GM23338 (cell line): Measurements from ENCODE around the gene DPYD. TPM values are rescaled to one million over a fixed set of nuclear protein-coding genes. Genes with fewer than 3 reads are reported as not detected.

Experiments used
- ATAC-seq: fragments of 200-7000 bp; cut with Tn5 transposase; 3 replicates; pipeline ENCODE4 v1.9.1; 2020
- DNase-seq: peaks from one replicate; pipeline ENCODE4 v3.0.0-alpha.2; 2015; ENCODE audit warnings: low spot score
- H2AFZ ChIP-seq: fragments of 200-600 bp; sonication (generic); 2 replicates; pipeline ENCODE4 v1.8.0; 2016; ENCODE audit warnings: antibody characterized with exemption, mild to moderate bottlenecking, moderate library complexity
- H3F3A ChIP-seq: fragments of 200-600 bp; sonication (generic); replicated peaks from 2 replicates; pipeline ENCODE4 v1.8.0; 2017; ENCODE audit warnings: antibody characterized with exemption, mixed run types, low read depth
- H3K27ac ChIP-seq: fragments of 200-600 bp; sonication (generic); 2 replicates; pipeline ENCODE4 v1.6.1; 2016; ENCODE audit warnings: low read depth
- H3K27me3 ChIP-seq: fragments of 200-600 bp; sonication (generic); 2 replicates; pipeline ENCODE4 v1.8.0; 2016; ENCODE audit warnings: mild to moderate bottlenecking, mixed run types, moderate library complexity; ENCODE audit not compliant: insufficient read depth
- H3K36me3 ChIP-seq: fragments of 200-600 bp; sonication (generic); 2 replicates; pipeline ENCODE4 v1.8.0; 2016; ENCODE audit warnings: mild to moderate bottlenecking; ENCODE audit not compliant: insufficient read depth
- H3K4me1 ChIP-seq: fragments of 200-600 bp; sonication (generic); 2 replicates; pipeline ENCODE4 v1.8.0; 2016; ENCODE audit warnings: mild to moderate bottlenecking, moderate library complexity; ENCODE audit not compliant: insufficient read depth
- H3K4me2 ChIP-seq: fragments of 200-600 bp; sonication (generic); 2 replicates; pipeline ENCODE4 v1.7.1; 2017; ENCODE audit warnings: mixed run types
- H3K4me3 ChIP-seq: fragments of 200-600 bp; sonication (generic); 2 replicates; pipeline ENCODE4 v1.6.1; 2016; ENCODE audit warnings: mixed run types
- H3K79me2 ChIP-seq: fragments of 200-600 bp; sonication (generic); replicated peaks from 2 replicates; pipeline ENCODE4 v1.8.0; 2017; ENCODE audit warnings: mild to moderate bottlenecking; ENCODE audit not compliant: insufficient read depth
- H3K9me2 ChIP-seq: fragments of 200-600 bp; sonication (generic); 2 replicates; pipeline ENCODE4 v1.8.0; 2017; ENCODE audit not compliant: insufficient read depth
- H4K20me1 ChIP-seq: fragments of 200-600 bp; sonication (generic); replicated peaks from 2 replicates; pipeline ENCODE4 v1.8.0; 2017; ENCODE audit warnings: mild to moderate bottlenecking; ENCODE audit not compliant: insufficient read depth
- H3K27ac Mint-ChIP-seq: 2 replicates; pipeline ENCODE4 v1.8.0; 2020; ENCODE audit warnings: inconsistent platforms, mild to moderate bottlenecking, moderate library complexity, mixed read lengths
- H3K27me3 Mint-ChIP-seq: 3 replicates; pipeline ENCODE4 v1.8.0; 2022; ENCODE audit warnings: low read depth, mild to moderate bottlenecking, moderate library complexity, mixed read lengths, inconsistent platforms; ENCODE audit not compliant: insufficient read depth, poor library complexity
- H3K36me3 Mint-ChIP-seq: 3 replicates; pipeline ENCODE4 v1.8.0; 2021; ENCODE audit warnings: low read depth, mild to moderate bottlenecking, inconsistent platforms, moderate library complexity, mixed read lengths
- H3K4me1 Mint-ChIP-seq: 3 replicates; pipeline ENCODE4 v1.8.0; 2020; ENCODE audit warnings: mild to moderate bottlenecking, inconsistent platforms, mixed read lengths
- H3K4me3 Mint-ChIP-seq: 3 replicates; pipeline ENCODE4 v1.8.0; 2021; ENCODE audit warnings: moderate library complexity, mild to moderate bottlenecking, inconsistent platforms, mixed read lengths
- H3K9me3 Mint-ChIP-seq: 3 replicates; pipeline ENCODE4 v1.8.0; 2020; ENCODE audit warnings: moderate library complexity, mild to moderate bottlenecking, inconsistent platforms, mixed read lengths
- ETS1 ChIP-seq: IDR thresholded peaks from 2 replicates; pipeline ENCODE4 v1.6.1; 2016; ENCODE audit warnings: antibody characterized with exemption
- NANOG ChIP-seq: IDR thresholded peaks from 2 replicates; pipeline ENCODE4 v1.6.1; 2016; ENCODE audit warnings: antibody characterized with exemption, borderline replicate concordance
- POLR2AphosphoS5 ChIP-seq: IDR thresholded peaks from 2 replicates; pipeline ENCODE4 v1.6.1; 2016; ENCODE audit warnings: antibody characterized with exemption, low read depth
- ZNF462 ChIP-seq: fragments of 250-450 bp; sonication (Bioruptor Pico); IDR thresholded peaks from 2 replicates; pipeline ENCODE4 v1.5.0; 2020; ENCODE audit warnings: mild to moderate bottlenecking, moderate library complexity
- polyA plus RNA-seq: library from polyadenylated mRNA; unstranded; fragments of >200 nt; fragmentation: Nextera tagmentation; extraction: Ambion mirVana; gene quantifications from 2 replicates; pipeline ENCODE4 v1.2.1, GENCODE V29; 2016
- total RNA-seq: library from RNA; depleted of rRNA; stranded (reverse); fragments of >200 nt; shearing (Covaris generic); gene quantifications from 2 replicates; pipeline ENCODE4 v1.2.3, GENCODE V29; 2014

Gene DPYD
- total and polyA plus RNA-seq, 2 experiments from 2014 or later: 0.50 to 1.6 TPM

GRCh38 chr1:97378596-97378995, 542.2 kb downstream of the DPYD start (continued):
- no peak for TF ChIP-seq ZNF462 (CRISPR knock-in tag)
- TF ChIP-seq POLR2AphosphoS5: no peak

- no peaks in the 10 kb centered on the region for H3K27me3 ChIP-seq
- H3K27ac Mint-ChIP-seq: no peak overlapping the region
- H3K4me3 ChIP-seq: no peak overlapping the region
- DNase-seq (no peak), ATAC-seq (no peak)
- no peak overlapping the region for H2AFZ ChIP-seq
- TF ChIP-seq ETS1 (no peak), NANOG (no peak)
- no peaks in the 10 kb centered on the region for H3K4me1 ChIP-seq
- no peak overlapping the region for H3K4me3 Mint-ChIP-seq
- H3K79me2 ChIP-seq: no peaks in the 10 kb centered on the region
- H3K27me3 Mint-ChIP-seq: no peaks in the 10 kb centered on the region
- no peaks in the 10 kb centered on the region for H3K36me3 ChIP-seq
- H3K36me3 Mint-ChIP-seq: no peaks in the 10 kb centered on the region
- no peak overlapping the region for H3K27ac ChIP-seq
- H3F3A ChIP-seq: no peaks in the 10 kb centered on the region
- H4K20me1 ChIP-seq: no peaks in the 10 kb centered on the region
- H3K4me1 Mint-ChIP-seq: no peaks in the 10 kb centered on the region
- H3K9me2 ChIP-seq: peaks cover 4% of the 10 kb centered on the region
- no peak overlapping the region for H3K4me2 ChIP-seq
- H3K9me3 Mint-ChIP-seq: no peaks in the 10 kb centered on the region
Measured at GRCh38 chr1:97377432-97378034, 543.3 kb downstream of the DPYD start.
